ENCODE measurements around the gene MAPK4. TPM values are rescaled to one million over a fixed set of nuclear protein-coding genes. Genes with fewer than 3 reads are reported as not detected.

Gene MAPK4
- total RNA-seq, 6 experiments from 2014 or later = not detected

DNA sequence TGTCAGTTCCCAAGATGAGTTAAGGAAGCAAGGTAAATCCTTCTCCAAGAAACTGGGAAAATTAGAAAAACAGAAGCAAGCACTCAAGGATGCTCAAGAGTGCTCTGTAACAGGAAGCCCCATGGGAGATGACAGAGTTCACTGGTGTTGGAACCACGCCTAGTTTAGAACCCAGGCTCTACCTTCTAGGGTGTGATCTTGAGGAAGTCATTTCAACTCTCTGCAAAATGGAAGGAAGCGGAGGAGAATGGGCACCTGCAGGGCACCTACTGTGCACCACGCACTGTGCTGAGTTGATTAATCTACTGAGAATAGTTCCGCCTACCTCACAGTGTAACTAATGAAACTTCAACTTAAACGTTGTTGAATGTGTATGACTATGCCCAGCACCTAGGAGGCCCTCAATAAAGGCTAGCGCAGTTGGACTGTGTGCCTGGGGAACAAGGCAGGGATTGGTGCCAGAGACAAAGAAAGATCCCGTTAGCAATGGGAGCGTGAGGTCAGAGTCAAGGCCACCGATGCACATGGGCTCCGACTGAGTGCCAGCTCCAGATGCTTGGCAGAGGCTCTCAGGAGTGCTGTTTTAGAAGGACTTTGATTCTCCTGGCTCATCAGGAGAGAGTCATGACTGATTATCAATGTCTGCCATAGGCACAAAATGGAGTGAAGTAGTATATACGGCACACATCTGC, 93.7 kb downstream of the MAPK4 start:
- DNase-seq = no peak
- no peaks in the 10 kb centered on the region for H3K4me1 Mint-ChIP-seq (ENCODE audit: low read depth)
- peaks cover 4% of the 10 kb centered on the region for H3K27me3 Mint-ChIP-seq (ENCODE audit: insufficient read depth)
- H3K27ac Mint-ChIP-seq = no peak overlapping the region
- H3K36me3 Mint-ChIP-seq (ENCODE audit: low read depth) = no peaks in the 10 kb centered on the region
- peaks cover 24% of the 10 kb centered on the region for H3K9me3 Mint-ChIP-seq
- H3K4me3 Mint-ChIP-seq = no peak overlapping the region
- TF ChIP-seq, protein P1, sequence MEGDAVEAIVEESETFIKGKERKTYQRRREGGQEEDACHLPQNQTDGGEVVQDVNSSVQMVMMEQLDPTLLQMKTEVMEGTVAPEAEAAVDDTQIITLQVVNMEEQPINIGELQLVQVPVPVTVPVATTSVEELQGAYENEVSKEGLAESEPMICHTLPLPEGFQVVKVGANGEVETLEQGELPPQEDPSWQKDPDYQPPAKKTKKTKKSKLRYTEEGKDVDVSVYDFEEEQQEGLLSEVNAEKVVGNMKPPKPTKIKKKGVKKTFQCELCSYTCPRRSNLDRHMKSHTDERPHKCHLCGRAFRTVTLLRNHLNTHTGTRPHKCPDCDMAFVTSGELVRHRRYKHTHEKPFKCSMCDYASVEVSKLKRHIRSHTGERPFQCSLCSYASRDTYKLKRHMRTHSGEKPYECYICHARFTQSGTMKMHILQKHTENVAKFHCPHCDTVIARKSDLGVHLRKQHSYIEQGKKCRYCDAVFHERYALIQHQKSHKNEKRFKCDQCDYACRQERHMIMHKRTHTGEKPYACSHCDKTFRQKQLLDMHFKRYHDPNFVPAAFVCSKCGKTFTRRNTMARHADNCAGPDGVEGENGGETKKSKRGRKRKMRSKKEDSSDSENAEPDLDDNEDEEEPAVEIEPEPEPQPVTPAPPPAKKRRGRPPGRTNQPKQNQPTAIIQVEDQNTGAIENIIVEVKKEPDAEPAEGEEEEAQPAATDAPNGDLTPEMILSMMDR (IDR thresholded peaks at IDR 0.05) = no peak

DNA sequence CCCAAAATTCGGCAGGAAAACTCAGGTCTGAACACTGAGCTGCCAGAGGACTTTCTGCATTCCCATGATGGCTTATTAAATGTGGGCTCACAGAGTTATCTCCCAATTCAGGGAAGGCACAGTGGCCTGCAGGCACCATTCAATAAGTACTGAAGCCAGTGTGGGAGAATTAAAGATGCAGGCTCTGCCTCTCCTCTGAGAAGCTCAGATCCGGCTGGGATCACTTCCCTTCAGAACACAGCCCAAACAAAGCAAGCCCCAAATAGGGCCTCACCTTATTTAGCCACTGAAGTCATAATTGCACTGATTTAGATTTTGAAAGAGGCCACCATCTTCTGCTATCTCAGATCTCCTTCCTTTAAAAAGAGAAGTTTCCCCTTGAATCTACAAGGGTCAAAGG, 94.3 kb downstream of the MAPK4 start:
- H3K36me3 Mint-ChIP-seq (ENCODE audit: low read depth) = no peaks in the 10 kb centered on the region
- TF ChIP-seq, protein P1 (IDR thresholded peaks at IDR 0.05) = no peak
- H3K4me1 Mint-ChIP-seq (ENCODE audit: low read depth) = no peaks in the 10 kb centered on the region
- H3K9me3 Mint-ChIP-seq = peaks cover 28% of the 10 kb centered on the region
- DNase-seq = no peak
- H3K4me3 Mint-ChIP-seq = no peak overlapping the region
- H3K27me3 Mint-ChIP-seq (ENCODE audit: insufficient read depth) = peaks cover 5% of the 10 kb centered on the region
- H3K27ac Mint-ChIP-seq = no peak overlapping the region

DNA sequence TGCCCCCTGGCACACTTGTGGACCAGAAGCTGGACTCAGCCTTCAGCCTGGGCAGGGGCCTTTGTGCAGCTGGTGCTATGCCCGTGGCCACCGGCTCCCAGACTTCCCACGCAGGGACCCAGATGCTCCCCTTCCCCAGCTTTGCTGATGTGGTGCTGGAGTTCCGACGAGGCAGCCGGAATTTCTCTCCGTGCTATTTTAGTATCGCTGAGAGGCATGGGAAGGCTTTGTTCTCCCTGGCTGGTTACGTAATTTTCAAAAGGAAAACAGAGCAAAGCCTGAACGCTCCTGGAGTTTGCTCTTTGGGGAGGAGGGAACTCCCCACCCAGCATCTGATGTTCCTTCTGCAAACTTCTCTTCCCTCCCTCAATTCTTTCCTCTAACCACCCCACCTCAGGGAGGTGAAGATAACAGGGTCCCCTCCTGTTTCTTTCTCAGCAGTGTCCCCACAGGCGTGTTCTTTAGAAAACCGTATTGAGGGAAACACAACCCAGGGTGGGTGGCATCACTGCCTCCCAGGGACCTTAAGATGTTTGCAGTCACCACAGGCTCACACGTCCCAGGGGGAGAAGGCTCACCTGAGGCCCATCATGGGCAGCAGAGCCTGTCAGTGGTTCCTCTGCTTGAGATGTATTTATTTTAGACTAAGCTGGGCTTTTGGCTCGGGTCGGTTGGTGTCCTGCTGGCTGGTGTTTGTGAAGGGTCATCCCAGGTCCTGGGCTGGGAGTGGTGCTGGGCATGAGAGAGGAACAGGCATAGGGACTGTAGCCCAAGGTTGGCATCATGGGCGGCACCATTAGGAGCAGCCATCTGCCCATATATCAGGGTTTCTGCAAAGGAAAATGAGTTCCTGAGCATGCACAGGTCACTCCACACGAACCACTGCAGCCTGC, 95.0 kb downstream of the MAPK4 start:
- no peak overlapping the region for H3K4me3 Mint-ChIP-seq

DNA sequence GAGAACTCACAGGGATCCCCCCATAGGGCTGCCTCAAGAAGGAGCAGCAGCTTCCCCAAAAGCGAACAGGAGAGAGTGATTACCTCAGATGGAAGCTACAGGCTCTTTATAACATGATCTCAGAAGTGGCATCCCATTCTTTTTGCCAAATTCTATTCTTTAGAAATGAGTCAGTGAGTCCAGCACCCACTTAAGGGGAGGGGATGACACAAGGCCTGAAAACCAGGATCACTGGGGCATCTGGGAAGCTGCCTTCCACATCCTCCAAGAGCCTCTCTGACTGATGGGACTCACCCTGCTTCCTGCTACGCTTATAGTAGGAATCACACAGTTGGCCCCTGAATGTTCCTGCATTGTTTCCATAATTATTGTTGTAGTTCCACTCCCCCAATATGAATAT, 96.5 kb downstream of the MAPK4 start:
- Mint-ChIP-seq H3K27ac (no peak overlapping the region), H3K36me3 (ENCODE audit: low read depth) (no peaks in the 10 kb centered on the region)
- DNase-seq = no peak

More for the DNA sequence above, 95.0 kb downstream of the MAPK4 start:
- no peak for DNase-seq
- TF ChIP-seq, protein P1 (IDR thresholded peaks at IDR 0.05) = no peak
- Mint-ChIP-seq H3K9me3 (peaks cover 28% of the 10 kb centered on the region), H3K4me1 (ENCODE audit: low read depth) (no peaks in the 10 kb centered on the region), H3K27ac (no peak overlapping the region), H3K27me3 (ENCODE audit: insufficient read depth) (peaks cover 5% of the 10 kb centered on the region), H3K36me3 (ENCODE audit: low read depth) (no peaks in the 10 kb centered on the region)

DNA sequence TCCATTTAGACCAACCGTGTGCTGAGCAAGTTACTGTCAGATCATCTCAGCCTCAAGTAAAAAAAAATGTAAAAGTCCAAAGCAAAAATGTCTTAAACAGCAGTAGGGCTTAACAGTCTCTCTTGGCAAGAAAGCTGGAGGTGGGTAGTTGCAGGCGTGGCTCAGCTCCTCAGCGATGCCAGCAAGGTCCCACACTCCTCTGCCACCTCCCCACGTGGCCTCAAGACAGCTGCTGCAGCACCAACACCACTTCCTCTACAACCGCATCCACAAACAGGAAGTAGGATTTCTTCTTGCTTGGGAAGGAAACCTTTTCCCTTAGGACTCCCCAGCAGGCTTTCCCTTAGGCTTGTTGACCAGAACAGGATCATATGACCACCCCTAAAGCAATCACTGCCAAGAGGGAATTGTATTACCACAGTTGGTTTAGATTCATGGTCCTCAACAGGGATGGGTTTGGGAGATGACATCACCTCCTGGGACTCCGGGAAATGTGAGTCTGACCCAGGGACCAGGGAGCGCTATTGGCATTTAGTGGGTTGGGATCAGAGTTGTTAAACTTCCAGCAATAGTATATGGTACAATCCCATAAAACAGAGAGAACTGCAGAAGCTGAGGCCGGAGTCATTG, 97.1 kb downstream of the MAPK4 start:
- TF ChIP-seq, protein P1 (IDR thresholded peaks at IDR 0.05) = no peak
- no peaks in the 10 kb centered on the region for H3K4me1 Mint-ChIP-seq (ENCODE audit: low read depth)
- no peak overlapping the region for H3K4me3 Mint-ChIP-seq
- H3K27me3 Mint-ChIP-seq (ENCODE audit: insufficient read depth) = peaks cover 5% of the 10 kb centered on the region
- H3K9me3 Mint-ChIP-seq = peaks cover 34% of the 10 kb centered on the region
- no peaks in the 10 kb centered on the region for H3K36me3 Mint-ChIP-seq (ENCODE audit: low read depth)
- no peak overlapping the region for H3K27ac Mint-ChIP-seq
- no peak for DNase-seq

More for the DNA sequence above, 96.5 kb downstream of the MAPK4 start:
- peaks cover 33% of the 10 kb centered on the region for H3K9me3 Mint-ChIP-seq
- H3K4me3 Mint-ChIP-seq = no peak overlapping the region
- peaks cover 5% of the 10 kb centered on the region for H3K27me3 Mint-ChIP-seq (ENCODE audit: insufficient read depth)
- TF ChIP-seq, protein P1 (IDR thresholded peaks at IDR 0.05) = no peak
- H3K4me1 Mint-ChIP-seq (ENCODE audit: low read depth) = no peaks in the 10 kb centered on the region

Measured in HFFc6 (cell line).